Coronary artery (tissue), 2 donors: ENCODE measurements around the gene AMBP.

Experiments used
- DNase-seq: peaks from one replicate; pipeline ENCODE4 v3.0.0-alpha.2; 2017; ENCODE audit warnings: low spot score
- H3K27ac ChIP-seq, 2 donors: fragments of 200-600 bp; sonication (generic); one replicate each; pipeline ENCODE4 v1.5.1; 2016 to 2019
- H3K4me3 ChIP-seq: fragments of 200-600 bp; sonication (generic); 2 replicates; pipeline ENCODE4 v1.5.1; 2016; ENCODE audit warnings: mild to moderate bottlenecking, moderate library complexity
- CTCF ChIP-seq: fragments of 200-600 bp; sonication (generic); IDR thresholded peaks from one replicate; pipeline ENCODE4 v1.5.1; 2019; ENCODE audit warnings: antibody characterized with exemption

AMBP gene

GRCh38 chr9:114122136-114123027 lies 44.3 kb upstream of the AMBP start:
- DNase-seq = no peak
- no peak for TF ChIP-seq CTCF
- H3K27ac ChIP-seq = no peak overlapping the region
- no peak overlapping the region for H3K4me3 ChIP-seq

- DNase-seq = no peak
- Histone ChIP-seq H3K4me3 (no peak overlapping the region), H3K27ac (no peak overlapping the region)
- no peak for TF ChIP-seq CTCF
Observed at GRCh38 chr9:114121227-114122135, 43.4 kb upstream of the AMBP start.

- no peak for DNase-seq
- H3K27ac ChIP-seq = no peak overlapping the region
- TF ChIP-seq CTCF = no peak
- H3K4me3 ChIP-seq = no peak overlapping the region
Observed at GRCh38 chr9:114120192-114121014, 42.3 kb upstream of the AMBP start.

GRCh38 chr9:114119242-114120191 lies 41.4 kb upstream of the AMBP start:
- Histone ChIP-seq H3K27ac (no peak overlapping the region), H3K4me3 (no peak overlapping the region)
- no peak for TF ChIP-seq CTCF
- no peak for DNase-seq

GRCh38 chr9:114117996-114118830 lies 40.1 kb upstream of the AMBP start:
- no peak for DNase-seq
- no peak for TF ChIP-seq CTCF
- no peak overlapping the region for H3K4me3 ChIP-seq
- H3K27ac ChIP-seq = no peak overlapping the region
